Transverse colon (tissue), 4 donors: ENCODE measurements around the gene ERG. TPM values are rescaled to one million over a fixed set of nuclear protein-coding genes. Genes with fewer than 3 reads are reported as not detected.

Source experiments
- DNase-seq: peaks from one replicate; pipeline ENCODE4 v3.0.0-alpha.2; 2019
- H3K27ac ChIP-seq, 4 donors: fragments of 200-600 bp; sonication (generic); 2 replicates each; pipeline ENCODE4 v1.5.1; 2016 to 2018; ENCODE audit warnings: inconsistent platforms in 4 of 4
- H3K27me3 ChIP-seq: fragments of 200-600 bp; sonication (generic); 2 replicates; pipeline ENCODE4 v1.5.1; 2017; ENCODE audit warnings: inconsistent platforms
- H3K36me3 ChIP-seq, 4 donors: fragments of 200-600 bp; sonication (generic); 2 replicates each; pipeline ENCODE4 v1.5.1; 2017 to 2019; ENCODE audit warnings: inconsistent platforms in 4 of 4
- H3K4me1 ChIP-seq, 4 donors: fragments of 200-600 bp; sonication (generic); 2 replicates each; pipeline ENCODE4 v1.5.1; 2017 to 2020; ENCODE audit warnings: inconsistent platforms in 4 of 4
- H3K4me3 ChIP-seq, 4 donors: fragments of 200-600 bp; sonication (generic); 1 replicate in 1 of 4; 2 replicates in 3 of 4; pipeline versions ENCODE4 v1.5.1 to v1.6.1; 2017 to 2019; ENCODE audit warnings: inconsistent platforms in 4 of 4
- H3K9me3 ChIP-seq, 2 donors: fragments of 200-600 bp; sonication (generic); 2 replicates each; pipeline ENCODE4 v1.5.1; 2017 to 2019; ENCODE audit warnings: inconsistent platforms in 2 of 2
- EP300 ChIP-seq: sonication (generic); formaldehyde crosslinking; IDR thresholded peaks from one replicate; pipeline ENCODE4 v1.6.1; 2017; ENCODE audit warnings: antibody characterized with exemption, low read depth
- POLR2A ChIP-seq: fragments of 450-650 bp; IDR thresholded peaks from one replicate; pipeline ENCODE4 v1.6.1; 2016; ENCODE audit warnings: antibody characterized with exemption, mild to moderate bottlenecking, moderate library complexity
- POLR2AphosphoS5 ChIP-seq, 3 donors: sonication (generic); formaldehyde crosslinking; IDR thresholded peaks; one replicate each; pipeline ENCODE4 v1.6.1; 2016; ENCODE audit warnings: antibody characterized with exemption in 3 of 3
- WGBS, 2 donors: methylation state at CpG; one replicate each; pipeline ENCODE4 v1.1.5; 2018; ENCODE audit warnings: low coverage in 1 of 2; 5-methylcytosine and 5-hydroxymethylcytosine counted together
- in situ Hi-C, 4 donors: fragments of 200-750 bp; cut with MboI; loops; one replicate each; pipeline versions ENCODE4 v1.15.0 to v1.15.1; 2017; ENCODE audit warnings: low sequenced_read_pairs in 3 of 4, low pct_ligation_motif_present in 1 of 4, low pct_unique_long_range_greater_than_20kb in 1 of 4
- intact Hi-C: fragments of 100-400 bp; cut with DNase I; formaldehyde crosslinking; loops from one replicate; pipeline ENCODE4 v1.15.1; 2023; ENCODE audit warnings: low total_unique reads
- small RNA-seq, 4 donors: library from RNA; depleted of rRNA; stranded (forward); fragments of <200 nt; gene quantifications; one replicate each; pipeline ENCODE3, GENCODE V24; 2016
- total RNA-seq, 4 donors: library from RNA; depleted of rRNA; stranded (reverse); fragments of >200 nt; gene quantifications; one replicate each; pipeline ENCODE4 v1.1.0, GENCODE V29; 2016
- TF ChIP-seq, protein P1 (sequence below), 5 experiments: fragments of 200-600 bp in 3 of 5; fragments of 450-650 bp in 2 of 5; sonication (generic) in 3 of 5; IDR thresholded peaks; 1 replicate in 2 of 5; 2 replicates in 3 of 5; pipeline ENCODE4 v1.5.1; 2016 to 2017; ENCODE audit warnings: antibody characterized with exemption in 5 of 5, inconsistent platforms in 3 of 5, mild to moderate bottlenecking in 2 of 5, moderate library complexity in 1 of 5

Gene ERG
- total RNA-seq, 4 donors from 2014 or later: 1.5 to 8.6 (median 3.7) TPM

DNA sequence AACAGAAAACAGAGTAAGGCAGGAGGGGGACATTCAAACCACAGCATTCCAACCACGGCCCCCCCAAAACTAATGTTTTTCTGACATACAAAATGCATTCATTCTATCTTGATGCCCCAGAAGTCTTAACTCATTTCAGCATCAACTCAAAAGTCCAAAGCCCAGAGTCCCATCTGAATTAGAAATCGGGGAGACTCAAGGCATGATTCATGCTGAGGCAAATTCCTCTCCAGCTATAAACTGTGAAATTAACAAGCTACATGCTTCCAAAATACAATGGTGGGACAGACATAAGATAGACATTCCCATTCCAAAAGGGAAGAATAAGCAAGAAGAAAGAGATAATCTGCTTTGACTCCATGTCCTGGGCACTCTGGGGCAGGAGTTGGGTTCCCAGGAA is 167.6 kb downstream of the ERG start:
- Histone ChIP-seq H3K4me1 (no peaks in the 10 kb centered on the region), H3K27ac (no peak overlapping the region), H3K9me3 (no peaks in the 10 kb centered on the region), H3K4me3 (no peak overlapping the region), H3K36me3 (no peaks in the 10 kb centered on the region), H3K27me3 (peaks cover 2% of the 10 kb centered on the region)
- intact Hi-C loops (no loop called here), in situ Hi-C loops (no loop called here)
- DNase-seq: no peak
- TF ChIP-seq, protein P1, sequence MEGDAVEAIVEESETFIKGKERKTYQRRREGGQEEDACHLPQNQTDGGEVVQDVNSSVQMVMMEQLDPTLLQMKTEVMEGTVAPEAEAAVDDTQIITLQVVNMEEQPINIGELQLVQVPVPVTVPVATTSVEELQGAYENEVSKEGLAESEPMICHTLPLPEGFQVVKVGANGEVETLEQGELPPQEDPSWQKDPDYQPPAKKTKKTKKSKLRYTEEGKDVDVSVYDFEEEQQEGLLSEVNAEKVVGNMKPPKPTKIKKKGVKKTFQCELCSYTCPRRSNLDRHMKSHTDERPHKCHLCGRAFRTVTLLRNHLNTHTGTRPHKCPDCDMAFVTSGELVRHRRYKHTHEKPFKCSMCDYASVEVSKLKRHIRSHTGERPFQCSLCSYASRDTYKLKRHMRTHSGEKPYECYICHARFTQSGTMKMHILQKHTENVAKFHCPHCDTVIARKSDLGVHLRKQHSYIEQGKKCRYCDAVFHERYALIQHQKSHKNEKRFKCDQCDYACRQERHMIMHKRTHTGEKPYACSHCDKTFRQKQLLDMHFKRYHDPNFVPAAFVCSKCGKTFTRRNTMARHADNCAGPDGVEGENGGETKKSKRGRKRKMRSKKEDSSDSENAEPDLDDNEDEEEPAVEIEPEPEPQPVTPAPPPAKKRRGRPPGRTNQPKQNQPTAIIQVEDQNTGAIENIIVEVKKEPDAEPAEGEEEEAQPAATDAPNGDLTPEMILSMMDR (IDR thresholded peaks at IDR 0.05): no peak
- TF ChIP-seq EP300 (no peak), POLR2A (no peak), POLR2AphosphoS5 (IDR thresholded peaks at IDR 0.05) (no peak)
- 80 to 92% methylated on average over 2 of the region's 2 CpGs for WGBS, 2 donors

Small RNA genes lying within 50 kb of the gene (small RNA-seq; reads per million reads assigned to genes)
- gene SNRPGP13: 0 reads per million in 4 donors

Other genes with a start within 250 kb of the ERG start
- gene KCNJ15, start 241.5 kb downstream of the ERG start, total RNA-seq: under 1 TPM in 2 of 4 donors, not detected in 2; 0.14 to 0.16 TPM